Vagina (tissue), 2 donors: ENCODE data around the gene GMPPA.

Experiments used
- CTCF ChIP-seq, 3 experiments: fragments of 450-650 bp in 2 of 3; fragments of 200-600 bp in 1 of 3; sonication (generic) in 1 of 3; IDR thresholded peaks; one replicate each; pipeline ENCODE4 v1.5.1; 2017 to 2019; ENCODE audit warnings: antibody characterized with exemption in 3 of 3, mild to moderate bottlenecking in 2 of 3, moderate library complexity in 2 of 3
- POLR2A ChIP-seq, 2 donors: fragments of 450-650 bp; IDR thresholded peaks; one replicate each; pipeline ENCODE4 v1.6.1; 2017; ENCODE audit warnings: antibody characterized with exemption in 2 of 2, mild to moderate bottlenecking in 2 of 2, moderate library complexity in 2 of 2

GRCh38 chr2:219532378-219532649 lies 33.6 kb downstream of the GMPPA start:
- no peak for TF ChIP-seq CTCF (IDR thresholded peaks at IDR 0.05)
- TF ChIP-seq POLR2A (IDR thresholded peaks at IDR 0.05) = no peak
